ENCODE measurements around the gene LARGE1.

LARGE1 gene

DNA sequence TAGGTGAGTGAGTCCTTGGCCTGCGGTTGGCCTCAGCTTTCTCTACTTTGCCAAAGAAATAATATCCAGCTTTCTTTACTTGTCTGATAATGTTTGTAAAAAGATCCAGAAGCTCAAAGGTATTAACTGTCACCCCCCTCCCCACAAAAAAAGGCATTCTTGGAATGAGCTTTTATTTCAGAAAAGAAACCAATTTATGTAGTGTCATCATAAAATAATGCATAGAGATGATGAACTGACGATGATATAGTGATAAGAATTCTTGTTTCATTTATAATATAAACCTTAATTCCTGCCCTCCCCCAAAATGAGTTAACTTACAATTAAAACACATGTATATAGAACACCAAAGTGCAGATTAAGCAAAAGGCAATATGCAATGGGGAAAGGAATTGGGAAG, 191.4 kb downstream of the LARGE1 start:
- no peak for DNase-seq

- no peak for DNase-seq
Measured at GRCh38 chr22:33726294-33726734, 194.0 kb downstream of the LARGE1 start.

- peak in 2 of 56 donors; percentile 2 to 3 for DNase-seq
Measured at GRCh38 chr22:33723915-33724314, 196.4 kb downstream of the LARGE1 start.

- DNase-seq: no peak
Measured at GRCh38 chr22:33722816-33723215, 197.5 kb downstream of the LARGE1 start.

- no peak for DNase-seq
Measured at GRCh38 chr22:33720166-33720878, 200.0 kb downstream of the LARGE1 start.

- no peak for DNase-seq
Measured at GRCh38 chr22:33717694-33718396, 202.4 kb downstream of the LARGE1 start.

GRCh38 chr22:33715237-33715985, 204.9 kb downstream of the LARGE1 start:
- peak in 1 of 56 donors; percentile 6 for DNase-seq

DNA sequence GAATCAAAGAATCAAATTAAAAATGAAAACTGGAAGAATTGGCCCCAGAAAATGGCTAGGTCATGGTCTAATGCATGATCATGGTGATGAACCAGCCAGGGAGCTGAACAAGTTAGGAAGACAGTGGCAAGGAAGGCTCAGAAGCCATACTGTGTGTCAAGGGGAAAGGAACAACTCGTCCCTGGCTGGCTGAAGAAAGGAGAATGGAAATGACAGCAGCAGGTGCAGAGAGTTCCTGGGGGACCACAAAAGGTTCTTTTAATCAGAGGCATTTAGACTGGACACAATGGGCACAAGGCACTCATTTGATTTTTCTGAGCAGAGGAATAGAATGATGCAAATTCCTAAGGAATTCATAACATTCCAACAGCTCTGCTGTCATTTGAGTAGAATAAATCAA, 209.9 kb downstream of the LARGE1 start:
- no peak for DNase-seq

DNA sequence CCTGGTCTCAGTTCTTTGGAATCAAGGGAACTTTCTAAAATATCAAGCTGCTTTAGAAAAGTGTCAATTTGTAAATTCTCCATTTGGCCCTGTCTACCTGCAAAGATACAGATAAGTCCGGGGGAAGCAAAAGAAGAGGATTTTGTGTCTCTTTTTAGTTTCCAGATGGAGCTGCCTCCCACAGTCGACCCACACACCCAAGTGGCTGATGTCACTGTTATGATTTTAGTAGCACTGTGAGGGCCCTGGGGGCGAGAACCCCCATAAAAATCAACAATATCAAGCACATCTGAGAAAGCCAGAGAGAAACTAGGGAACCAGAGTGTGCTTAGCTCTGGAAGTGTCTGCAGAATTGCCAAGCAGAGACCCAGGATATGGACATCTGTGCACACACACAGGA, 212.7 kb downstream of the LARGE1 start:
- DNase-seq: peak in 14 of 56 donors; percentile 2 to 50 (median 12)

DNA sequence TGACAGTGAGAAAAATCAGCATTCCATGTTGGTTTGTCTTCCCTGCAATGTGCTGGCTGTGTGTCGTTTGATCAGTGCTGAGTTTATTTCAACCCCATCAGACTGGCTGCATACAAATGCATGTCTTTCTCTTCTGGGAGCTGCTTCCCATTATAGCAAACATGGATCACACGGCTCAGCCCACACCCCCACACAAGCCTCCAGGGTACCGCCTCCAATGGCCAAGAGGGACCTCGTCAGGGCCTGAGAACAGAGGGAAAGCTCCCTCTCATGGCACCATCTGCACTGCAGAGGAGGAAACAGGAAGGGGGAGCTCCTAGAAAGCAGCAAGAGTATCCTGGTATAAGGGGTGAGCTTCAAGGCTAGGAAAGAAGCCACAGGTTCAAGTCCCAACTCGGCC, 214.2 kb downstream of the LARGE1 start:
- peak in 8 of 56 donors; percentile 4 to 34 (median 14) for DNase-seq

- no peak for DNase-seq
Measured at GRCh38 chr22:33699176-33699575, 221.1 kb downstream of the LARGE1 start.

DNA sequence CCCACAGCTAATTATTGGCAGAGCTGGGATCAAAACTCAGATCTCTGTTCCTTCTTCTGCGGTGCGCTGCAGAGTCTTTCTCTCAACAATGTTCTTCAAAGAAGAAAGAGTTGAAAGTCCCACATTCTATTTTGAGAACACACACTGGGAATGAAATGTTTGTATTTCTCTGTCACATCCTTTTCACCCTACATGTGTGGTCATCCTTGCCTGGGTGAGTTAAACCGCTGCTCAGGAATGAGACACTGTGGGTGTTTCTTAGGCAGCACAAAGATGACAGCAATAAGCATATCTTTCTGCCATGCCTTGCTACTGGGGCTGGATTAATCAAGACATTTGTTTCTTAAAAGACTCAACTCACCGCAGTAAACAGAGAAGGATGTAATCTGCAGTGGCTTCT, 222.6 kb downstream of the LARGE1 start:
- DNase-seq: no peak

DNA sequence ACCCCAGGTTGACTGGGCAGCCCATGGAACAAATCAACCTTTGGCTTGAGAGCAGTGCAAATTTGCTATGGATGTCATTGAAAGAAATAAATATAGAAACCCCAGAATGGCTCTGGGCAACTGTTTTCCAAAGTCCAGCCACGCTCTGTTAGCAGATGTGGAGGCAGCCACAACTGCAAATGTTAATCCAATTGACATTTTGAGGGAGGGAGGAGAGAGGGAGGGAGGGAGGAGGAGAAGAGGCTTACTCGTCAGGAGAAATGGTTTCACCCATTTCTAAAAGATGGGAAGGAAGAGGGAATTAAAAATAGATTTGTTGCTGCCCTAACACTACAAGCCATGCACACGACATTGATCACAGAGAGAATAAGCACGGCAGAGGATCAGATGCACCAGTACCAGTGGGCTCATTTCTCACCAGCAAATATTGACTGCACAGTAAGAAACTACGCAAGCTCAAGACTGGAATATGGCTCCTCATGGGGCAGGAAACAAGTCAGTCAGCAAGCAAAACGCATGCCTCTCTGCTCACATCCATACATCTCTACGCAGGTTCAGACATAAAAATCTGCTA, 229.1 kb downstream of the LARGE1 start:
- DNase-seq: peak in 1 of 56 donors; percentile 2

GRCh38 chr22:33688903-33689302, 231.4 kb downstream of the LARGE1 start:
- DNase-seq: no peak

DNA sequence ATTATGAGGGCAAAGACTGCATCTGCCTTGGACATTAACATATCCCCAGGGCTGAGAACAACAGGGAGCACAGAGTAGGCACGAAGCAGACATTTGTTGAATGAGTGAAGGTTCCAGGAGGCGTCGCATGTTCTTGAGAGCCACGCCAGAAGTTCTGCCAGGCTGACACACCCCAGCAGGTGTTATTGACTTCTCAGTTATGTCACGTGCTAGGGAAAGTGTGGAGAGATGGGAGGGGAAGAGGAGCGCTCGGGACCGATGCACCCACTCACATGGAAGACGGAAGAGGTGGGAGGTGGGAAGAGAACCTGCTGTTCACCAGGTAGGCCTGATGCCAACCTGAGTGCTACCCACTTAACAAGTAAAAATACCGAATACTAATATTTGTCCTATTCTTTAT, 232.8 kb downstream of the LARGE1 start:
- DNase-seq: peak in 7 of 56 donors; percentile 7 to 44 (median 17)

DNA sequence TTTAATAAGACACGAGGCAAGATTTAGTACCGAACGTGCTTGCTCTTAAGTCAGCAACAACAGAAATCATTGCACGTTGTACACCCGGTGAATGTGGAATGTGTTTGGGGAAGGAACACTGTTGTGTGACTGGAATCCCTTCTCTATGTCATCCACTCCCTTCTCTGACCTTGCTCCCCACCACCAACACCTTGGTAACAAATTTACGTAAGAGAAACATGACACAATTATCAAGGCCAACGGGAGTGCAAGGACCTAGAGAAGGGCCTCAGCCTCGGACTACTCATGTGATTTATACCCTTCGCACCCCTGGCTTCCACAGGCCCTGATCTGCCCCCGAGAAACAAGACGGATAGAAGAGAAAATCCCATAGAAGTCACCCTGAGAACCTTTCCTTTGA, 236.2 kb downstream of the LARGE1 start:
- DNase-seq: no peak

- no peak for DNase-seq
Measured at GRCh38 chr22:33682927-33683326, 237.3 kb downstream of the LARGE1 start.

GRCh38 chr22:33680632-33681031, 239.6 kb downstream of the LARGE1 start:
- DNase-seq: no peak

DNA sequence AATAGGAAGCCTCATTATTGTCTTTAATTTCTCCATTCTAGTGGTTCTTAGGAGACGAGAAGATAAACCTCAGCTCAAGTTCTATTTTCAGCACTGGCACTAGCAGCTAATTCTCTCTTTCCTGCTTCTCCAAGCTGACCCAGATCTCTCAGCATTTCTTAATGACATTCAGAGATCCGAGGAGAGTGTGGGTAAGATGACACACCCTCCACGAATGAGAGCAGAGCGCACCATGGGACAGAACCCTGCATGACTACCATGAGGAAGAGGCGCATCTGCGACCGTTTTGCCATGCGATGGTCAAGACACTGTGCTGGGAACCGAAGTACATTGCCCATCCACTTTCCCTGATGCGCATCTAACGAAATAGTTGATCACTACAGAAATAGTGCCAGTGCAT, 241.8 kb downstream of the LARGE1 start:
- no peak for DNase-seq

DNA sequence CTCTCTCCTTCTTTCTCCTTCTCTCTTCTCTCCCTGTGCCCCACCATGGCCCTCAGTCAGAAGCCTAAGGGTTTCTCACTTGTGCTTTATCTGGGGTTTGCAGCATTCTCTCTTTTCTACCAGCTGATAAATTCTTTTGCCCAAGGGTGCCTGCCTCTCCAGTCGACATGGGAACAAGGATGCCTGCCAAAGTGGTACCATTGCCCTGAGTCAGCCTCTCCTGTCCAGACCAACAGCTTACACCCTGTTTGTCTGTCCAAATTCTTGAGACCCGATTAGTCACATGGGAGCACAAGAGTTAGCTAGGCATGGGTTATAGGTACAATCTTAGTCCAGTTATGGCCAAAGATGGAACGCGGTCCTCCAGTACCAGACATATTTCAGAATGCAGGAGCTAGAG, 242.7 kb downstream of the LARGE1 start:
- no peak for DNase-seq

- no peak for DNase-seq
Measured at GRCh38 chr22:33674357-33674756, 245.9 kb downstream of the LARGE1 start.

GRCh38 chr22:33669746-33670145, 250.5 kb downstream of the LARGE1 start:
- no peak for DNase-seq
